GM10248 (cell line): ENCODE data around the gene NCBP3.
"Not testable (repeated sequence)": the region's sequence is repeated elsewhere in the genome, so short reads cannot be mapped to it uniquely, and the experiment has no call there.

Source experiments
- CTCF ChIA-PET: fragments of 300-600 bp; sonication (Branson Sonifier 250); formaldehyde crosslinking; extraction: SDS; loops from one replicate; lab custom pipeline; 2021; ENCODE audit warnings: antibody characterized with exemption; lab: Yijun Ruan, JAX
- POLR2A ChIA-PET: fragments of 350-650 bp; sonication (Branson Sonifier 250); formaldehyde crosslinking; extraction: SDS; loops from one replicate; lab custom pipeline; 2020; ENCODE audit warnings: antibody characterized with exemption; lab: Yijun Ruan, JAX
- DNase-seq: peaks from one replicate; pipeline ENCODE4 v3.0.0; 2012; ENCODE audit errors: extremely low spot score
- TF ChIP-seq, protein P1 (sequence below): IDR thresholded peaks from 2 replicates; pipeline ENCODE4 v1.5.1; 2012; ENCODE audit warnings: mild to moderate bottlenecking, low read depth; ENCODE audit errors: extremely low read depth, missing control alignments, control extremely low read depth

The NCBP3 gene

GRCh38 chr17:3846437-3847164 is 555 bp upstream of the NCBP3 start:
- CTCF ChIA-PET: interaction anchor here (0.6 to 6.9 kb wide), 37 partner anchors 9 to 228 kb away, joined by 3 to 107 read pairs (median 5); partner anchors contain the start of genes CAMKK1, CTNS, EMC6 and SHPK
- POLR2A ChIA-PET: interaction anchor here (0.7 to 1.5 kb wide), 5 partner anchors 11 to 210 kb away, joined by 3 to 6 read pairs (median 3); partner anchors contain the start of genes CTNS and SHPK
- no peak for DNase-seq
- TF ChIP-seq, protein P1, sequence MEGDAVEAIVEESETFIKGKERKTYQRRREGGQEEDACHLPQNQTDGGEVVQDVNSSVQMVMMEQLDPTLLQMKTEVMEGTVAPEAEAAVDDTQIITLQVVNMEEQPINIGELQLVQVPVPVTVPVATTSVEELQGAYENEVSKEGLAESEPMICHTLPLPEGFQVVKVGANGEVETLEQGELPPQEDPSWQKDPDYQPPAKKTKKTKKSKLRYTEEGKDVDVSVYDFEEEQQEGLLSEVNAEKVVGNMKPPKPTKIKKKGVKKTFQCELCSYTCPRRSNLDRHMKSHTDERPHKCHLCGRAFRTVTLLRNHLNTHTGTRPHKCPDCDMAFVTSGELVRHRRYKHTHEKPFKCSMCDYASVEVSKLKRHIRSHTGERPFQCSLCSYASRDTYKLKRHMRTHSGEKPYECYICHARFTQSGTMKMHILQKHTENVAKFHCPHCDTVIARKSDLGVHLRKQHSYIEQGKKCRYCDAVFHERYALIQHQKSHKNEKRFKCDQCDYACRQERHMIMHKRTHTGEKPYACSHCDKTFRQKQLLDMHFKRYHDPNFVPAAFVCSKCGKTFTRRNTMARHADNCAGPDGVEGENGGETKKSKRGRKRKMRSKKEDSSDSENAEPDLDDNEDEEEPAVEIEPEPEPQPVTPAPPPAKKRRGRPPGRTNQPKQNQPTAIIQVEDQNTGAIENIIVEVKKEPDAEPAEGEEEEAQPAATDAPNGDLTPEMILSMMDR: no peak

DNA sequence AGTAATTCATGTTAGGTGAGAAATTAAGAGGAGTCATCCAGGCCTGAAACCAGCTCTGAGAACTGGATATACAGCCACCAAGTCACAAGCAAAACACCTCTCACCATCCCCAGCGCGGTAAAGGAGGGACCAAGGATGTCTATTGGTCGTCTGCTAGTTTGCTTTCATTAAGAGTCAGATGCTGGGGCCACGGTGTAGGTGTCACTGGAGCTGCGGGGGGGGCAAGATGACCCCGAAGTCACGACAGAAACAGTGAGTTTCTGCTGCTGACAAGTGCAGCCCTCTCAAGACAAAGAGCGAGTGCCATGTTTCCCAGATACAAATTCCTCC is 790 bp downstream of the NCBP3 start:
- TF ChIP-seq, protein P1: no peak
- peak; percentile 69 for DNase-seq
- POLR2A ChIA-PET: interaction anchor here (0.6 to 1.5 kb wide), 3 partner anchors 12 to 209 kb away, joined by 3 to 6 read pairs (median 3); partner anchors contain the start of genes CTNS and SHPK

GRCh38 chr17:3844556-3844955 is 1.5 kb downstream of the NCBP3 start:
- DNase-seq, POLR2A ChIA-PET: not testable (repeated sequence)
- CTCF ChIA-PET: interaction anchor here (0.9 to 6.9 kb wide), 19 partner anchors 9 to 229 kb away, joined by 3 to 107 read pairs (median 7); no protein-coding TSS in a partner anchor

More for the DNA sequence above, 790 bp downstream of the NCBP3 start:
- CTCF ChIA-PET: interaction anchor here (0.8 to 6.9 kb wide), 19 partner anchors 7 to 1463 kb away, joined by 3 to 107 read pairs (median 9); partner anchors contain the start of gene CAMKK1

DNA sequence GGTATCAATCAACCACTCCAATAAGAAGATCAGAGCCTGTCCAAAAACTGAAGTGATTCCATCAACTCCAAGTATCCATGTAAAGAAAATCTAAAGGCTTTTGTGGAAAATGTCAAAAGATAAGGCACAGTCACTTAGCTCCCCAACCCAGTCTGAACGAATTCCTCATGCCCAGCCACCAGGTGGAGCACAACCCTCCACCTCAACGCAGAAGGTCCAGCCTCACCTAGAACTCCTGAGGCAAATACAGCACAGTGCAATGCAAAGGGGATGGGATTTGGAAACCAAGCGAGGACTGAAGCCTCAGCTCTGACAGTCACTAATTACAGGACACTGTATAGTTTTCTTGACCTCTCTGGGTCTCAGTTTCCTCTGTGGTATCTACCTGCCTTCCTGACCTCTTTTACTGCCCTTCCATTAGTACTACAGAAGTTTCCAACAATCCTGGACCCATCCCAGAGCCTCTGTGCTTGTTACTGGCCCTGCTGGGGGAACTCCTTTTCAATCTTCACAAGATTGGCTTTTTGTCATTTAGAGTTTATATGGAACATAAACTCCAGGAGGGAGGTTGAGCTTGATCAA is 2.0 kb downstream of the NCBP3 start:
- DNase-seq: peak; percentile 61
- POLR2A ChIA-PET: no interaction called here
- CTCF ChIA-PET: interaction anchor here (0.7 to 6.9 kb wide), 22 partner anchors 8 to 231 kb away, joined by 3 to 107 read pairs (median 5); no protein-coding TSS in a partner anchor
- TF ChIP-seq, protein P1: peak; percentile 68

GRCh38 chr17:3838206-3838605 is 7.8 kb downstream of the NCBP3 start:
- TF ChIP-seq, protein P1: no peak
- no peak for DNase-seq
- POLR2A ChIA-PET: no interaction called here
- CTCF ChIA-PET: interaction anchor here (0.7 to 5.6 kb wide), 5 partner anchors 8 to 101 kb away, joined by 4 to 55 read pairs (median 9); partner anchors contain the start of gene NCBP3

DNA sequence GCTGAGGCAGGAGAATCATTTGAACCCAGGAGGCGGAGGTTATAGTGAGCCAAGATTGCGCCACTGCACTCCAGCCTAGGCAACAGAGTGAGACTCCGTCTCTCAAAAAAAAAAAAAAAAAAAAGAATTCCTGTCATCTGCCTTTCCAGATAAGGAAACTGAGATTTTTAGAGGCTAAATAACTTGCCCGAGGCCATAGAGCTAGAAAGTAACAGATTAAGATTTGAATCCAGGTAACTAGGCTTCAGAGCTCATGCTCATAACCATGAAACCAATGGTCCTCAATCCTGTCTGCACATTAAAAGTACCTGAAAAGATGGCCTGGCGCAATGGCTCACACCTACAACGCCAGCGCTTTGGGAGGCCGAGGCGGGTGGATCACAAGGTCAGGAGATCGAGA is 9.5 kb downstream of the NCBP3 start:
- DNase-seq: no peak
- POLR2A ChIA-PET: interaction anchor here (0.6 to 0.7 kb wide), 2 partner anchors 192 to 244 kb away, joined by 3 to 5 read pairs; no protein-coding TSS in a partner anchor
- CTCF ChIA-PET: interaction anchor here (1.3 to 5.6 kb wide), 3 partner anchors 8 to 99 kb away, joined by 3 to 55 read pairs (median 29); partner anchors contain the start of gene NCBP3
- TF ChIP-seq, protein P1: no peak
